COLO668 (cell line): ENCODE data around the gene CLEC18C.
"Not testable (repeated sequence)": the region's sequence is repeated elsewhere in the genome, so short reads cannot be mapped to it uniquely, and the experiment has no call there.

Experiments
- DNase-seq: peaks from one replicate; lab custom pipeline; 2025; ENCODE audit not compliant: unreplicated experiment; lab: John Stamatoyannopoulos, UW

The CLEC18C gene

GRCh38 chr16:70204668-70205405 lies 31.2 kb downstream of the CLEC18C start:
- DNase-seq = not testable (repeated sequence)

DNA sequence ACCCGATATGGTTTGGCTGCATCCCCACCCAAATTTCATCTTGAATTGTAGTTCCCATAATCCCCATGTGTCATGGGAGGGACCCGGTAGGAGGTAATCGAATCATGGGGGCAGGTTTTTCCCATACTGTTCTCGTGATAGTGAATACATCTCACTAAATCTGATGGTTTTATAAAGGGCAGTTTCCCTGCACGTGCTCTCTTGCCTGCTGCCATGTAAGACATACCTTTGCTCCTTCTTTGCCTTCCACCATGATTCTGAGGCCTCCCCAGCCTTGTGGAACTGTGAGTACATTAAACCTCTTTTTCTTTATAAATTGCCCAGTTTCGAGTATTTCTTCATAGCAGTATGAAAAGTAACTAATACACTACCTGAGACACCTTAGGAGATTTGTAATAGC lies 32.8 kb downstream of the CLEC18C start:
- not testable (repeated sequence) for DNase-seq

GRCh38 chr16:70218586-70218985 lies 45.0 kb downstream of the CLEC18C start:
- DNase-seq = not testable (repeated sequence)

DNA sequence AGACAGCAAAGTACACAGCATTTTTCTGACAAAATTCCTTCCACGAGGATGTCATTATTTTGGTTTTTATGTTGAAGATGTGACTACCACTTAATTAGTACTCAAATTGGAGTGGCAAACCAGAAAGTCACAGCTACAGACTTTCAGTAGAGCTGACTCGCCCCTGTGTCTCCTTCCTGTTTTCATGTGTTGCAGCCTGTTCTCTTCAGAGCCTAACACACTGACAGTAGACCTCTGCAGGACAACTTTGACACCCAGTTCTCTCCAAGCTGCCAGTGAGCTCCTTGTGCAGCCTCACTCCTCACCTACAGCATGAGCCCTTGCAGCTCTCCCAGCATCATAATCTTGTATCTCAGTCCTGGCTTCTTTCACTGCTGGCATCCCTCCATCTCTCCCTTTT lies 49.0 kb downstream of the CLEC18C start:
- DNase-seq = not testable (repeated sequence)

GRCh38 chr16:70223216-70223615 lies 49.6 kb downstream of the CLEC18C start:
- DNase-seq = not testable (repeated sequence)

GRCh38 chr16:70223971-70224513 lies 50.5 kb downstream of the CLEC18C start:
- DNase-seq = not testable (repeated sequence)

GRCh38 chr16:70224645-70225044 lies 51.1 kb downstream of the CLEC18C start:
- not testable (repeated sequence) for DNase-seq

DNA sequence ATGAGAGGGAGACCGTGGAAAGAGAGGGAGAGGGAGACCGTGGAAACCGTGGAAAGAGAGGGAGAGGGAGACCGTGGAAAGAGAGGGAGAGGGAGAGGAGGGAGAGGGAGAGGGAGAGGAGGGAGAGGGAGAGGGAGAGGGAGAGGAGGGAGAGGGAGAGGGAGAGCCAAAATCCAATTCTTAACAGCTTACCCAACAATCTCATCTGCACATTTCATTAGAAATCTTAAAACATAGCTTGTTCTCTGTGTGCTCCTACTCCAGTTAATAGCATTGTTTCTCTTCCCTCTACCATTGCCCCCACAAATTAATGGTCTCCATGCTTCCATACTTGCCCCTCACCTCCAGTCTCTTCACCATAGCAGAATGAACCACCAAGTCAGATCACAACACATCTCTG lies 51.8 kb downstream of the CLEC18C start:
- DNase-seq = not testable (repeated sequence)

- not testable (repeated sequence) for DNase-seq
Observed at GRCh38 chr16:70226024-70226423, 52.4 kb downstream of the CLEC18C start.

DNA sequence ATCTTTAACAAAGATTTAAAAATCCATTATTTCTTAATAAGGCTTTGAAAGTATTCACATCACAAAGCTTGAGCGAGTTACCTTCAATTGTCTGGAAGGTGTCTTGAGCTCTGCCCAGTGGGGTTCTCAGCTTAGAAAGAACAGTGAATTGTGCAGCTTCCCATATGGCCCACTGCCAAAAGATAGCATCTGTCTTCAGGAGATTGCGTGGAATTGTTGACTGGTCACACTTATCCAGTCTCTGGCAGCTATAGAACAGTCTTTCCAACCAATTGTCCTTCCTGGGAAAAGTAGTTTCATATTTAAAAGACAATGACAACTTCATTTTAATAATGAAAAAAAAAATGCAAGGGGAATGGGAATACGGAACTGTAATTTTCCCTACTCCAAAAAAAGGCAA lies 58.2 kb downstream of the CLEC18C start:
- not testable (repeated sequence) for DNase-seq
